Aorta (tissue), 5 donors: ENCODE results near the gene SIVA1. TPM values are rescaled to one million over a fixed set of nuclear protein-coding genes. Genes with fewer than 3 reads are reported as not detected.

ENCODE experiments used
- ATAC-seq: fragments of 200-7000 bp; cut with Tn5 transposase; one replicate; pipeline ENCODE4 v1.9.1; 2022; ENCODE audit warnings: moderate library complexity; ENCODE audit not compliant: low FRiP score
- DNase-seq, 2 donors: peaks; one replicate each; pipeline ENCODE4 v3.0.0-alpha.2; 2020
- H3K27ac ChIP-seq, 2 donors: one replicate each; pipeline ENCODE4 v1.5.1; 2013; ENCODE audit warnings: low read length in 2 of 2, mild to moderate bottlenecking in 2 of 2, moderate library complexity in 2 of 2, control low read depth in 1 of 2, inconsistent platforms in 1 of 2, low read depth in 1 of 2
- H3K27me3 ChIP-seq, 2 donors: one replicate each; pipeline ENCODE4 v1.6.1; 2013; ENCODE audit warnings: control low read depth in 1 of 2, low read length in 1 of 2, mild to moderate bottlenecking in 1 of 2, moderate library complexity in 1 of 2; ENCODE audit not compliant: insufficient read depth in 2 of 2, control insufficient read depth in 1 of 2
- H3K36me3 ChIP-seq, 2 donors: one replicate each; pipeline ENCODE4 v1.6.1; 2013; ENCODE audit warnings: control low read depth in 1 of 2, low read length in 1 of 2, mild to moderate bottlenecking in 1 of 2; ENCODE audit not compliant: insufficient read depth in 2 of 2, control insufficient read depth in 1 of 2
- H3K4me1 ChIP-seq, 2 donors: one replicate each; pipeline ENCODE4 v1.6.1; 2013; ENCODE audit warnings: low read length in 2 of 2, control low read depth in 1 of 2, mild to moderate bottlenecking in 1 of 2, moderate library complexity in 1 of 2; ENCODE audit not compliant: insufficient read depth in 2 of 2, control insufficient read depth in 1 of 2
- H3K4me3 ChIP-seq, 2 donors: one replicate each; pipeline ENCODE4 v1.5.1; 2013; ENCODE audit warnings: low read length in 2 of 2, control low read depth in 1 of 2, mild to moderate bottlenecking in 1 of 2
- H3K9me3 ChIP-seq: one replicate; pipeline ENCODE4 v1.6.1; 2013; ENCODE audit warnings: mild to moderate bottlenecking, low read length; ENCODE audit not compliant: control insufficient read depth
- WGBS, 2 donors: extraction: QIAGEN DNeasy Blood & Tissue Kit; methylation state at CpG; one replicate each; pipeline ENCODE4 v1.1.7; 2013; 5-methylcytosine and 5-hydroxymethylcytosine counted together
- intact Hi-C, 2 donors: fragments of 100-400 bp; cut with DNase I; formaldehyde crosslinking; loops; one replicate each; pipeline versions ENCODE4 v1.14.2 to v1.15.0; 2022
- polyA plus RNA-seq, 2 donors: library from polyadenylated mRNA; stranded (reverse); fragments of 200-250 nt; gene quantifications; one replicate each; pipeline ENCODE4 v1.2.3, GENCODE V29; 2013
- total RNA-seq, 2 donors: library from RNA; stranded (reverse); fragmentation: NEBNext Ultra II Directional; extraction: Animal tissue kit (Norgen Biotek cat#: 25700); gene quantifications; one replicate each; pipeline ENCODE4 v1.2.1, GENCODE V29; 2021
- donor health status: healthy with polysubstance abuse.
- donor health status: Bipolar disorder and iron deficiency.
- donor health status: DM: no; HTN: no; CAD: no.
- donor health status: DM: no; HTN: no; CAD: no.
- donor health status: DM: yes; HTN: yes; CAD: no.

The SIVA1 gene
- total and polyA plus RNA-seq, 4 donors: 74.3 to 241 (median 151) TPM

DNA sequence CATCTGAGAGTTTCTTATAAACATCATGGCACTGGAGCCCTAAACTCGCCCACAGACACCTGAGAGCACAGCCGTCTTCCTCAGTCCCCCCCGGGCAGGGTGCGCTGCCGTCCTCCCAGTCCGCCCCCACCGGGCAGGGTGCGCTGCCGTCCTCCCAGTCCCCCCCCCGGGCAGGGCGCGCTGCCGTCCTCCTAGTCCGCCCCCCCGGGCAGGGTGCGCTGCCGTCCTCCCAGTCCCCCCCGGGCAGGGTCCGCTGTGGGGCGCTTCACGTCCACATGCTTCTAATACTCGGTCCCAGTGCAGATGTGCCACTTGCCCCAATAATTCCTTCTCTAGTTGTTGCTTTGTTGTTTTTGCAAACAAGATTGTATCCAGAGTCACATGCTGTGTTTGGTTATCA is 35.8 kb upstream of the SIVA1 start:
- no peaks in the 10 kb centered on the region for H3K27me3 ChIP-seq
- ATAC-seq (no peak), DNase-seq (no peak)
- H3K27ac ChIP-seq: no peak overlapping the region
- H3K9me3 ChIP-seq: no peaks in the 10 kb centered on the region
- intact Hi-C loops: no loop called here
- H3K4me1 ChIP-seq: no peaks in the 10 kb centered on the region
- 89% methylated on average over 22 of the region's 22 CpGs for WGBS, 2 donors
- no peak overlapping the region for H3K4me3 ChIP-seq
- H3K36me3 ChIP-seq: peaks cover 0 to 10% of the 10 kb centered on the region in 2 donors

DNA sequence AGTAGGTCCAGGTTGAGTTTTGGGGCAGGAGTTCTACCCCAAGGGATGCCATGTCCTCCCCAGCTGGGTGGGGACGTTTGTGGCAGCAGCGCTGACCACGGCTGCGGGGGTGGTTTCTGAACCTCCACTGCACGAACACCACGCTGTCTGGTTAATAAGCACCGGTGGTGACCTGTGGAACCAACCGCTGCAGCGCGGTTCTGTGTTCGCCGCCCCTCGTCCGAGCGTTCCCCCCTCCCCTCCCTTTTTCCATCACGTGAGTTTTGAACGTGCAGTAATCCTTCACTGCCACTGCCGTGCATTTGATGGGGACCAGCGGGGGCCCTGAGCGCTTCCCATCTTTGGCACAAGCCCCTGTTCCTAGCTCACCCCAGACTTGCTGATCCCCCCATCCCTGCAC is 35.3 kb upstream of the SIVA1 start:
- no peak for ATAC-seq
- H3K27me3 ChIP-seq: no peaks in the 10 kb centered on the region
- no peaks in the 10 kb centered on the region for H3K9me3 ChIP-seq
- peaks cover 0 to 9% of the 10 kb centered on the region in 2 donors for H3K36me3 ChIP-seq
- H3K4me1 ChIP-seq: no peaks in the 10 kb centered on the region
- no peak overlapping the region for H3K4me3 ChIP-seq
- no peak overlapping the region for H3K27ac ChIP-seq
- intact Hi-C loops: no loop called here
- no peak for DNase-seq
- WGBS, 2 donors: 70 to 78% methylated on average over 20 of the region's 20 CpGs

DNA sequence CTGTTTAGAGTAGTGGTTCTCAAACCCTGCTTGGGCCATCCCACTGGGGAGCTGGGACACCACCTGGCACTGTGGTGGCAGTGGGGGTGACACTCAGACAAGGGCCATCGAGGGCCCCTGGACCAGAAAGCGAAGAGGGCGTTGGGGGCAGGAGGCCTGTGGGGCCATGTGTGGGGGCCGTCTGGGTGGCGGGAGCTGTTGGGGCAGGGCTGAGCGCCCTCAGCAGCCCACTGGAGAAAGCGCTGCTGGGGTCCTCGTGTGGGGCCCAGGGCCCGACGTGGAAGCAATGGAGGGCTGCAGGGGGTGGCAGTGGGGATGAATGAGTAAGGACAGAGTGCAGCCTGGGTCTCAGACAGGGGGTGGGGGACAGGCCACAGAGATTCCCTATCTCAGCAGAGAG is 34.8 kb upstream of the SIVA1 start:
- Histone ChIP-seq H3K4me1 (no peaks in the 10 kb centered on the region), H3K4me3 (no peak overlapping the region), H3K36me3 (peaks cover 0 to 4% of the 10 kb centered on the region in 2 donors), H3K27ac (no peak overlapping the region), H3K9me3 (no peaks in the 10 kb centered on the region), H3K27me3 (no peaks in the 10 kb centered on the region)
- ATAC-seq (no peak), DNase-seq (no peak)
- WGBS, 2 donors: 86% methylated on average over 10 of the region's 10 CpGs
- intact Hi-C loops: no loop called here

DNA sequence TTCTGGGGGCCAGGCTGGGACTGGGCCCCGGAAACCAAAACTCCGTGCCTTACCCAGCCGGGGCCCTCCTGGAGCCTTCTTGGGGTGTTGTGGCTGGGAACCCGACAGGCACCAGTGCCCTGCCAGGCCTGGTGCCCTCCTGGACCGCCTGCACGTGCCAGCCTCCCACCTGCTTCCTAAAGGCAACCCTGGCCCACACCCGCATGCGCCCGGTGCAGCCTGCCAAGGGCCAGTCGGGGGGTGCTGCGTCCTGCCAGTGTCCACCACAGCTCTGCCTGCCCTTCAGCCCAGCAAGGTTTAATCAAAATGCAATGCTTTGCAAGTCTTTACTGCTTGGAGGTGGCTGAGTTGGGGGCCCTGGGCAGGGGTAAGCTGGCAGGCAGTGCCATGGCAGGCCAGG is 34.1 kb upstream of the SIVA1 start:
- Histone ChIP-seq H3K9me3 (no peaks in the 10 kb centered on the region), H3K4me1 (no peaks in the 10 kb centered on the region), H3K36me3 (peaks cover 0 to 4% of the 10 kb centered on the region in 2 donors), H3K27me3 (no peaks in the 10 kb centered on the region), H3K4me3 (no peak overlapping the region), H3K27ac (no peak overlapping the region)
- 77% methylated on average over 6 to 11 of the region's 11 CpGs for WGBS, 2 donors
- intact Hi-C loops: no loop called here
- no peak for ATAC-seq
- DNase-seq: no peak

DNA sequence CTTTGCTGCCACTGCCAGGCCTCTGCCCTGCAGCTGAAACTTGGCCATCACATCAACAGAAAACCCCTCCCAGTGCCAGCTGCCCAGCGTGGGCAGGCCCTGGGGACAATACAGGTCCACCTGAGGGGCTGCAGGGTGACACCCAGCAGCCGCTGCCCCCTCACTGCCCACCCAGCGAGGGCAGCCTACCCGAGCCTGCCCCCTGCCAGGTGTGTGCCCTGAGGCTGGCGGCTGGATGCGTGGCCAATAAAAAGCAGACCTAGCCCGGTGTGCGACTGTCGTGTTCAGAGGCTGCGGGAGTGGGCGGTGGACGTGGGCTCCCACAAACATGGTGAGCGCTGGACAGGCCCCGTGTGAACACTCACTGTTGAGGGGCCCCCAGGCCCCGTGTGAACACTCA is 33.6 kb upstream of the SIVA1 start:
- no peak overlapping the region for H3K4me3 ChIP-seq
- intact Hi-C loops: no loop called here
- H3K9me3 ChIP-seq: no peaks in the 10 kb centered on the region
- 87 to 88% methylated on average over 15 of the region's 15 CpGs for WGBS, 2 donors
- DNase-seq (no peak), ATAC-seq (no peak)
- H3K27me3 ChIP-seq: no peaks in the 10 kb centered on the region
- H3K4me1 ChIP-seq: no peaks in the 10 kb centered on the region
- peaks cover 0 to 4% of the 10 kb centered on the region in 2 donors for H3K36me3 ChIP-seq
- H3K27ac ChIP-seq: no peak overlapping the region

DNA sequence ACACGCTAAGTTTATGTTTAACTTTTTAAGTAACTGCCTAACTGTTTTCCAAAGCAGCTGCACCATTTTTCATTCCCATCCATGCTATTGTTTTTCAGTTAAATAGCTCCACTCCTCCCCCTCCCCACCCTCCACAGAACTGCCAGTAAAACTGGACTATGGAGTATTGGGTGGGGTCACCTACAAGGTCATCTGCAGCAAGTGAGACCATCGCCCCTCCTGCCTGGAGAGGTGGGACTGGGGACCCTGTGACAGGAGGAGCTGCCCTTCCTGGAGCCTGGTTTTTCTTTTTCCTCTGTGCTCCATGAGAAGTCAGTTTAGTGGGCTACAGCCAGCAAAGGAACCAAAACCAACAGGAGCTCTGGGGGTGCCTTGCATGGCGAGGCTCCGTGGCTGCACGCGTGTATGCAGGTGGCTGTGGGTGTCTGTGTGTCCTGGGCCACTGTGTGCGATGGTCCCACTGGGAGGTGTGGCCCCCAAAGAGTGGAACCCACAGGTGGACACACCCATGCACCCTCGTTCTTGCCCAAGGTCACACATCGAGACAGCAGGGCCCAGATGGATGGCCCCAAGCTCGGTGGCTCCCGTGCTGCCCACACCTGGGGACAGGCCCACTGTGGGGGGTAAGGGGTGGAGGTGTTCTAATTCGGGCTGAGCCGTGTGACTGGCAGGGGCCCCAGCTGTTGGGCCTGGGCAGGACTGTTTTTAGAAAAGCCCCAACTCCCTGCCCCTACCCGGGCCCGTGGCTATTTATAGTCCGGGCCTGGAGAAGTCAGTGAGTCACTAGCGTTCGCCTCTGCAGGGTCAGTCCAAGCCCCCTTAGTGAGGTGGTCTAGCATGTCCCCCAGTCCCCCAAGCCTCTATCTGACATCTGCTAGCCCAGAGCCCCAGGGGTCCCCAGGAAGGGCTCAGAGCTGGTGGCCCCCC is 31.2 kb upstream of the SIVA1 start:
- peaks cover 0 to 2% of the 10 kb centered on the region in 2 donors for H3K36me3 ChIP-seq
- H3K4me1 ChIP-seq: no peaks in the 10 kb centered on the region
- H3K27ac ChIP-seq: peak overlapping the region in 1 of 2 donors; percentile 41
- H3K27me3 ChIP-seq: no peaks in the 10 kb centered on the region
- intact Hi-C loops: loop anchor here in 1 of 2 donors (5.0 kb wide), 1 partner anchor 34 kb away; the partner anchor contains the start of gene INF2
- ATAC-seq: peak; percentile 34
- peak; percentile 80 to 87 for DNase-seq
- 32 to 36% methylated on average over 18 of the region's 18 CpGs for WGBS, 2 donors
- no peaks in the 10 kb centered on the region for H3K9me3 ChIP-seq
- no peak overlapping the region for H3K4me3 ChIP-seq

DNA sequence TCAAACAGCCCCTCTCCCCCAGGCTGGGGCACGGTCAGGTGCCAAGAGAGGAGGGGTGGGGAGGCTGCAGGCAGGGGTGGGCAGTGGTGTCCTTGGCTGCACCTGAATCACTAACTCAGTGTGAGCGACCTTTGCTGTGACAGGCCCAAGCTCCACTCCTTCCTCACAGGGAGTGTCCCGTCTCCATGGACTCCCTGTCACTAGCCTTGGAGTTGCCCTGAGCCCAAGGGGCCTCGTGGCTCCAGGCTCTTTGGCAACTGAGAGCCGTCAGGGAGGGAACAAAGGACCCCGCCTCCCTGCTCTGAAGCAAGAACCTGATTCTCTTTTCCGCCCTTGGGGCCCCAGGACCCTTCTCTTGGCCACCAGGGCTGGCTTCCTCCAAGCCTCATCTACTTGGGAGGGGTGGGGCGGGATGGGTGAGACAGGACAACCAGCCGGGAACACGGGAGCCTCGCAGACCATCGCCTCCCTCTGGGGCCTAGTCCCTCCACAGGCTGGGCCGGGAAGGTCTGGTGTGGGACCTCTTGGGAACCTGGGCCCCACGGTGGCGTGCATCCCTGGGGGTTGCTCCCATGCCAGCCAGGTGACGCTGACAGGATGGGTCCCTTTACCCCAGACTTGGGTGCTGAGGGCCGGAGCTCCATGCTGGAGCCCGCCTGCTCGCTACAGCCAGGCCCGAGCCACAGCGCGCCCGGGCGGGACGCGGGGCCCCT is 29.9 kb upstream of the SIVA1 start:
- H3K27ac ChIP-seq: peak overlapping the region in 1 of 2 donors; percentile 14
- H3K27me3 ChIP-seq: no peaks in the 10 kb centered on the region
- no peaks in the 10 kb centered on the region for H3K4me1 ChIP-seq
- no peaks in the 10 kb centered on the region for H3K9me3 ChIP-seq
- ATAC-seq (peak; percentile 0), DNase-seq (no peak)
- intact Hi-C loops: loop anchor here in 1 of 2 donors (5.0 kb wide), 1 partner anchor 36 kb away; the partner anchor contains the start of gene INF2
- H3K36me3 ChIP-seq: peaks cover 0 to 2% of the 10 kb centered on the region in 2 donors
- H3K4me3 ChIP-seq: no peak overlapping the region
- WGBS, 2 donors: 75 to 77% methylated on average over 26 of the region's 26 CpGs

DNA sequence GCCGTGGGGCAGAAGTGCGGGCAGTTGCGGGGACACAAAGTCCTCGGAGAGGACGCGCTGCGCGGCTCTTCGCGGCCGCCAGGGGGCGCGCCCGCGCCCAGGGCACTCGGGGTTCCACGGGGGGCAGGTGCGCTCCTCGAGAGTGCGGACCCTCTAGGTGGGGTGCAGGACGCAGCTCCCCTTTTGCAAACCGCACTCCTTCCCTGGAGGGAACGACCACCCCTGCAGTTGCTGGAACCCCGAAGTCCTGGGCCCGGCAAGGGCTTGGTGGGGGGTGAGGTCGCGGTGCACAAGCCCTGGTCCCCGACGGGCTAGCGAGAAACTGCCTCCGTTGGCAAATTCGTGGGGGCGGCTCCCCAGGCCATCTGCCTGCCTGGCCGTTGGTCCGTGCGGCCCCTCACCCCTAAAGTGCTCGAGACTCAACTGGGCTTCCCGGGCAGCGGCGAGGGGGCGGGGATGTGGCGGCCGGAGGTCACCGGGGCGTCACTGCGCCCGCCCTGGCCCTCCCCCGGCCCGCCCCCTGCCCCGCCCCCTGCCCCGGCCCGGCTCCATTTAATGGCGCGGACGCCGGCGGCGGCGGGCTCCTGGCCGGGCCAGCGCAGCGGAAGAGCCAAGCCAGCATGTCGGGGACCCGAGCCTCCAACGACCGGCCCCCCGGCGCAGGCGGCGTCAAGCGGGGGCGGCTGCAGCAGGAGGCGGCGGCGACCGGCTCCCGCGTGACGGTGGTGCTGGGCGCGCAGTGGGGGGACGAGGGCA is 29.1 kb upstream of the SIVA1 start, which contains the start of gene ADSS1:
Gene ADSS1, plus strand, starts transcription at position 579 of the 756 bp plus-strand sequence. Its CDS starts 42 bp downstream, at position 621.
- no peaks in the 10 kb centered on the region for H3K9me3 ChIP-seq
- H3K27me3 ChIP-seq: no peaks in the 10 kb centered on the region
- DNase-seq (peak; percentile 86 to 90), ATAC-seq (peak; percentile 65)
- intact Hi-C loops: loop anchor here in 1 of 2 donors (5.0 kb wide), 1 partner anchor 37 kb away; the partner anchor contains the start of gene INF2
- H3K4me3 ChIP-seq: peak within 1 kb of the TSS; percentile 45 to 73
- no peaks in the 10 kb centered on the region for H3K4me1 ChIP-seq
- peaks cover 0 to 2% of the 10 kb centered on the region in 2 donors for H3K36me3 ChIP-seq
- 5% methylated on average over 49 to 82 of the region's 82 CpGs for WGBS, 2 donors
- peak within 1 kb of the TSS in 1 of 2 donors; percentile 25 for H3K27ac ChIP-seq
